Measurements from ENCODE around the gene ARL3.

ARL3 gene

GRCh38 chr10:102644066-102644645, 70.0 kb downstream of the ARL3 start, which contains the start of gene TRIM8:
Gene TRIM8 (plus strand): TSS chr10:102644479. CDS start chr10:102644618, 139 bp downstream.
- TF ChIP-seq, protein P1, sequence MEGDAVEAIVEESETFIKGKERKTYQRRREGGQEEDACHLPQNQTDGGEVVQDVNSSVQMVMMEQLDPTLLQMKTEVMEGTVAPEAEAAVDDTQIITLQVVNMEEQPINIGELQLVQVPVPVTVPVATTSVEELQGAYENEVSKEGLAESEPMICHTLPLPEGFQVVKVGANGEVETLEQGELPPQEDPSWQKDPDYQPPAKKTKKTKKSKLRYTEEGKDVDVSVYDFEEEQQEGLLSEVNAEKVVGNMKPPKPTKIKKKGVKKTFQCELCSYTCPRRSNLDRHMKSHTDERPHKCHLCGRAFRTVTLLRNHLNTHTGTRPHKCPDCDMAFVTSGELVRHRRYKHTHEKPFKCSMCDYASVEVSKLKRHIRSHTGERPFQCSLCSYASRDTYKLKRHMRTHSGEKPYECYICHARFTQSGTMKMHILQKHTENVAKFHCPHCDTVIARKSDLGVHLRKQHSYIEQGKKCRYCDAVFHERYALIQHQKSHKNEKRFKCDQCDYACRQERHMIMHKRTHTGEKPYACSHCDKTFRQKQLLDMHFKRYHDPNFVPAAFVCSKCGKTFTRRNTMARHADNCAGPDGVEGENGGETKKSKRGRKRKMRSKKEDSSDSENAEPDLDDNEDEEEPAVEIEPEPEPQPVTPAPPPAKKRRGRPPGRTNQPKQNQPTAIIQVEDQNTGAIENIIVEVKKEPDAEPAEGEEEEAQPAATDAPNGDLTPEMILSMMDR (conservative IDR thresholded peaks at IDR 0.05; ENCODE audit: low read depth, low read length), result no peak
- peak within 1 kb of the TSS; percentile 98 for H3K27ac ChIP-seq
- H2AFZ ChIP-seq (ENCODE audit: low read depth), result peak within 1 kb of the TSS; percentile 47
- peak within 1 kb of the TSS; percentile 96 for H3K4me2 ChIP-seq
- H3K27me3 ChIP-seq (ENCODE audit: insufficient read depth, low read depth), result no peaks in the 10 kb centered on the region; the same call in 1 of the 2 replicates
- peaks cover 55% of the 10 kb centered on the region for H3K79me2 ChIP-seq (ENCODE audit: insufficient read depth, low read depth)
- peaks cover 11% of the 10 kb centered on the region for H4K20me1 ChIP-seq (ENCODE audit: insufficient read depth)
- peaks cover 35% of the 10 kb centered on the region for H3K4me1 ChIP-seq (ENCODE audit: low read depth, poor library complexity, severe bottlenecking)
- no peak within 1 kb of the TSS for H3K4me3 ChIP-seq (IDR thresholded peaks at IDR 0.05; ENCODE audit: insufficient read depth, low read depth, low read length)
- peak within 1 kb of the TSS; percentile 95 for H3K9ac ChIP-seq
- no peaks in the 10 kb centered on the region for H3K36me3 ChIP-seq (ENCODE audit: insufficient read depth)

DNA sequence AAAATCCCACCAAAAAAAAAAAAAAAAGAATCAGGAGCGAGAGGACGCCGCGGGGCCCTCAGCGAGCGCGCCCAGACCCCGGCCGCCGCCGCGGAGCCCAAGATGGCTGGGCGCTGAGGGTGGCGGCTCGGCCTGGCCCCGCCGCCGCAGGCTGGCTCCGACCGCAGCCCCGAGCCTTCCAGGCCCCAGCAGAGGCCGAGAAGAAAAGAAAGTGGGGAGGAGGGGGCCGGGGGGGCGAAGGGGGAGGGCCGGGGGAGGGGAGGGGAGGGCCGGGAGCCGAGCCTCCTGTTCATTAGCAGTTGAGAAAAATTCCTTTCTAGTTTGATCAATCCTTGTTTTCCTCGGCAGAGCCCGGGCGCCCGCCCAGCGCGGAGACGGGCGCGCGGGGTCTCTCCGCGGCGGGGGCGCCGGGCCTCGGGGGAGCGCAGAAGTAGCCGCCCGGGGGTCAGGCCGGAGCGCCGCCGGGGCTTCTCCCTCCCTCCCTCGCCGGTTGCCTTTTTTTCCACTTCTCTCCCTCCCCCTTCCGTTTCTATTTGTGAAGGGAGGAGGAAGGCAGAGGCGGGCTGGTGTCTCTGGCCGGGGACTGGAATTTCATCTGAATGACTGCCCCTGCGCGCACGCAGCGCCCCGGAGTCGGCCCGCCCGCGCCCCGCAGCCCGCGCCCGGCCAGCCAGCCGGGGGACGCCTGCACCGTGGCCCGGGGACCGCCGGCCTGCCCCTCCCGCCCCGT, 70.7 kb downstream of the ARL3 start:
- TF ChIP-seq, protein P1 (conservative IDR thresholded peaks at IDR 0.05; ENCODE audit: low read depth, low read length), result no peak
- H3K79me2 ChIP-seq (ENCODE audit: insufficient read depth, low read depth), result peaks cover 48% of the 10 kb centered on the region
- peak overlapping the region; percentile 98 for H3K27ac ChIP-seq
- no peak overlapping the region for H3K4me3 ChIP-seq (IDR thresholded peaks at IDR 0.05; ENCODE audit: insufficient read depth, low read depth, low read length)
- H3K4me2 ChIP-seq, result peak overlapping the region; percentile 81
- peak overlapping the region; percentile 95 for H3K9ac ChIP-seq
- H3K4me1 ChIP-seq (ENCODE audit: low read depth, poor library complexity, severe bottlenecking), result peaks cover 28% of the 10 kb centered on the region
- no peaks in the 10 kb centered on the region for H3K36me3 ChIP-seq (ENCODE audit: insufficient read depth)
- no peaks in the 10 kb centered on the region; the same call in 1 of the 2 replicates for H3K27me3 ChIP-seq (ENCODE audit: insufficient read depth, low read depth)
- H2AFZ ChIP-seq (ENCODE audit: low read depth), result peak overlapping the region; percentile 53
- H4K20me1 ChIP-seq (ENCODE audit: insufficient read depth), result peaks cover 11% of the 10 kb centered on the region; the same call in 1 of the 2 replicates

DNA sequence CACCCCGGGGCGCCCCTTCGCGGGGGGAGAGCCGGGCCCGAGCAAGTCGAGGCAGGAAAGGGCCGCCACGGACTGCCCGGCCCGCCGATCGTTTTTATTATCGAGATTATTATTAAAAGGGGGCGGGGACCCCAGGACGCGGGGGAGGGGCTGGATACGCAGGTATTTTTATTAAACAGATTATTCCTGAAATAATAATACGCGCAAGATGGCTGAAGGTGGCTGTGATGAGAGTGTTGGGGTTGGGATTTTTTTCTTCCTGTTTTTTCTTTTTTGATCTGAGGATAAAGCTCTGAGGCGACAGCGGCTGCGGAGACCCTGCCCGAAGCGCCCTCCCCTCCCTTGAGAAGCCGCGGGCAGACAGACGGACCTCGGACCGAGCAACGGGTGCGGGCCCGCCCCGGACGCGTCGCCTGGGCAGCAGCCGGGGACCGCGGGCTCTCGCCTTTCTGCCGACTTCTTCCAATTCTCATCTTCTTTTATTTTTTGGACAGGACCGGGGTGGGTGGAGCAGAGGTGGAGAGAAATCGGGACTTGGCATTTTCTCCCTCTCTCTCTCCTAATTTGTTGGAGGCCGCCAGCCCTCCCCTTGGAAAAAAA, 71.4 kb downstream of the ARL3 start:
- peaks cover 4% of the 10 kb centered on the region; the same call in 1 of the 2 replicates for H4K20me1 ChIP-seq (ENCODE audit: insufficient read depth)
- peaks cover 22% of the 10 kb centered on the region for H3K4me1 ChIP-seq (ENCODE audit: low read depth, poor library complexity, severe bottlenecking)
- no peaks in the 10 kb centered on the region for H3K36me3 ChIP-seq (ENCODE audit: insufficient read depth)
- peak overlapping the region; percentile 98 for H3K27ac ChIP-seq
- H3K4me3 ChIP-seq (IDR thresholded peaks at IDR 0.05; ENCODE audit: insufficient read depth, low read depth, low read length), result no peak overlapping the region
- TF ChIP-seq, protein P1 (conservative IDR thresholded peaks at IDR 0.05; ENCODE audit: low read depth, low read length), result no peak
- peak overlapping the region; percentile 77 for H3K9ac ChIP-seq
- H3K4me2 ChIP-seq, result peak overlapping the region; percentile 81
- H3K27me3 ChIP-seq (ENCODE audit: insufficient read depth, low read depth), result no peaks in the 10 kb centered on the region; the same call in 1 of the 2 replicates
- H2AFZ ChIP-seq (ENCODE audit: low read depth), result peak overlapping the region; percentile 53
- peaks cover 41% of the 10 kb centered on the region for H3K79me2 ChIP-seq (ENCODE audit: insufficient read depth, low read depth)

DNA sequence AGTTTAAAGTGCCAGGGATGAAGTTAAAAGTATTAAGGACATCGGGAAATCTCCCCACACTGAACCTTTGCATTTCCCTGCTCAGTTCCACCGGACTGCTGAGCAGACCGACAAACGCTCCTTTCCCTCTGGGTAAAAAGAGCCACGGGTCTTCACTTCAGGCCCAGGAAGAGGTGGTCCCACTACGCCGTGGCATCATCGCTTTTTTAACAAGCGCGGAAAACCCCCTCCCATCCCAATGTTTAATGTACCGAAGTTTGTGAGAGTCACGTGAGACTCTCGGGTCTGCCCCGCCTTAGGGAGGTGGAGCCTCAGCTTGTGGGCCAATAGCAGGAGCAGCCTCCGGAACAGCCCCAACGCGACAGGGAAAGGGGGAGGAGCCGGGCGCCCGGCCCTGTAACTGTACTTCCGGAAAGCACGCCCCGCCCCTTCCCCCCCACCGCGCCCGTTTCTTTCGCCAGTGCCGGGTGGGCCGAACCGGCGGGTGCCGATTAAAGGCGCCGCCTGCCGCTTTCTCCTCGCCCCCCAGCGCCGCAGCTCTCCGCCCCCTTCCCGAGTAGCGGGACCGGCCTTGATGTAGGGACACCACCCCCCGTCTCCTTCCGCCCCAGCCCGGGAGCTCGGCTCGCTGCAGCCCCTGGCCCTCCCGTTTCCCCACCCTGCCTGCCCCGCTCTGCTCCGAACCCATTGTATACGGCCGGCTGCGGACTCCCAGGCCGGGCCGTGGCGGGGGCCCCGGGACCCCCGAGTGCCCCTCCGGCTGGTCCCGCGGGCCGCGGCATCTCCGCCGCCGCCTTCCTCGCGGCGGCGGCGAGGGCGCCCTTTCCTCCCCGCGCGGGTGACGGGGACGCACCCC, 72.1 kb downstream of the ARL3 start:
- Histone ChIP-seq H3K79me2 (ENCODE audit: insufficient read depth, low read depth) (peaks cover 34% of the 10 kb centered on the region), H2AFZ (ENCODE audit: low read depth) (peak overlapping the region; percentile 93), H3K27ac (peak overlapping the region; percentile 98), H3K4me1 (ENCODE audit: low read depth, poor library complexity, severe bottlenecking) (peaks cover 14% of the 10 kb centered on the region), H4K20me1 (ENCODE audit: insufficient read depth) (no peaks in the 10 kb centered on the region), H3K4me3 (IDR thresholded peaks at IDR 0.05; ENCODE audit: insufficient read depth, low read depth, low read length) (no peak overlapping the region), H3K36me3 (ENCODE audit: insufficient read depth) (no peaks in the 10 kb centered on the region), H3K27me3 (ENCODE audit: insufficient read depth, low read depth) (no peaks in the 10 kb centered on the region; the same call in 1 of the 2 replicates), H3K9ac (peak overlapping the region; percentile 77), H3K4me2 (peak overlapping the region; percentile 99)
- TF ChIP-seq, protein P1 (conservative IDR thresholded peaks at IDR 0.05; ENCODE audit: low read depth, low read length), result no peak
